GM19328 (cell line): ENCODE measurements around the gene CERS6.

ENCODE experiments used
- ATAC-seq: cut with Tn5 transposase; IDR thresholded peaks from one replicate; pipeline ENCODE4 v1.9.1; 2021; ENCODE audit warnings: mild to moderate bottlenecking, moderate library complexity; ENCODE audit not compliant: unreplicated experiment

The CERS6 gene

DNA sequence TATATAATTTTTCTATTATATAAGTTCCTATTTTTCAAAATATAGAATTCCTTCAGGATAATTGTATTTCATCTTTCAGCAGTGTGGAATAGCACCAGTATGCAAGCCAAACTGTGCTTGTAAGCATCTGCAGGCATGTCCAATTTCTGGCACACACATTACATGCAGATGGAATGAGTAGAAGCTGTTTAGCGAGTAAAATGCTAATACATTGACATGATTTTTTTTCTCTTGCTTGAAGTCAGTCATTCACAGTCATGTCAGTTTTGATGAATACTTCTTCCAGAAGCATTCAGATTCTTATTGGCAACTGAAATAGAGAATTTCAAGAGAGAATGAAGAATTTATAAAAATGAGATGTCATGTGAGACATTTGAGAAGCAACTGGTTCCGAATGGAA lies 109.4 kb downstream of the CERS6 start:
- no peak for ATAC-seq

DNA sequence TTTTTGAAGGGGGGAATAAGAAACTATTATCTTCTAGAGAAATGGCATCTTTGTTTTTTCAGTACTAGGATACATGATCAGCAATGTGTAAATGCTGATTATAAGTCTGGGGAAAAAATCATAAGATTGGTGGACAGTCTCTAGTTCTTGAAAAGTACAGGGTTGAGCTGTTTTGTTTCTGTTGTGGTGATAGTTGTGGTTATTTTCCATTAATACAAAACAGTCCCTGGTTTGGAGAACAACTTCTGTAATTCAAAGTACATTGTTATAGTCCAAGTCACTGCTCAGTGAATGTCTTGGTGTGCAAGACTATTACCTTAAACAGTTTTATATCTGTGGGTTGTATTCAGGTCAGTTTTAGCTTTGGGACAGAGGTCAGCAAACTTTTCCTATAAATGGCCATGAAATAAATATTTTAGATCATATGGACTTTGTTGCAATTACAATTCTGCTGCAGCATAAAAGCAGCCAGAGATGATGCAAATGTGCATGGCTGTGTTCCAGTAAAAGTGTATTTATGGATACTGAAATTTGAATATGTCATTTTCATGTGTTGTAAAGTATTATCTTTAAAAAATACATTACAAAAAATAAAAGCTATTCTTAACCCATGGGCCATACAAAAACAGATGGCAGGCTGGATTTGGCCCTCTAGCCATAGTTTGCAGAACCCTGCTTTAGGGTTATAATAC lies 111.0 kb downstream of the CERS6 start:
- no peak for ATAC-seq

DNA sequence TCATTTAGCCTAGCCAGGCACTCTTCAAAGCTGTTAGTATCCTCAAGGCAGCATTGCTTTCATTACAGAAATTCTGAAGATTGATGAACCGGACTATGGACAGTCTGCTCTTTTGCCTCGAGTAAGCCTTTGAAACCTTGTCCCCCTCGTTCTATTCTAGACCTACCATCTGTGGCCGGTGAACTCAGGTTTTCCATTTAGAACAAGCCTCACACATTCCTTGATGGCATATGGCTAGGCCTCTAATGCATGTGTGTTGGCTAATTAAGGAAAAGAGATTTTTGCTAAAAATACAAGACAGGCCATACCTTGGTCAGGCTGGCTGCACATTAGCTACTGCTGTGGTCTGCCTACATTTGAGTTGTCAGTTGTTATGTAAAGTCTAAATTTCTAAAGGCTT lies 111.8 kb downstream of the CERS6 start:
- ATAC-seq, result no peak

DNA sequence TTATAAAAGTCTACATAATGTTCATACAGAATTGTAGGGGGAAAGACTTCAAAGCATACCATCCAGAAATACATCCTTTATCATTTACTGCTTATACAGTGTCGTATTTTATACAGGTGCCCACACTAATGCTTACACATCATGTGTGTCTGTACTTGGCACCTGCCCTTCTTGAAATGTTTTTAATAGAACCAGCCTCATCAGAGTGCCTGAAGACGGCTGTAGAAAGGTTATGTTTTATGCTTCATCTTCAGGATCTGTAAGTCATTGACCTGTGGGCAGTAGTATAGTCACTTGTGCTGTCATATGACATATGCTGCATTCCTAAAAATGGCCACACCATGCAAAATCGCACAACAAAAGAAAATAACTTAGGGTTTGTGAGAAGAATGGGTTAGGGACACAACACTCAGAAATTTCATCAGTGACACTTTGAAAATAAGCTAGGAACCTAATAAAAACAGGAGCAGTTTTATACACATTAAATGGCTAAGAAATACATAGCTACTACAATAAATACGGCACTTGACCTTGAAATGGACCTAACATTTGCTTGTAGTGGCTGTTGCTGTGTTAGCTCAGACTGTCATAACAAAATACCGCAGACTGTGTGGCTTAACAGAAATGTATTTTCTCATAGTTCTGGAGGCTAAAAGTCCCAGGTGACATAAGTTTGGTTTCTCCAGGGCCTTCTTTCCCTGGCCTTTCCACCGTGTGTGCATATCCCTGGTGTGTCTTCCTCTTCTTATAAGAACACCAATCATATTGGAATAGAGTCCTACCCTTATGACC lies 112.6 kb downstream of the CERS6 start:
- no peak for ATAC-seq

DNA sequence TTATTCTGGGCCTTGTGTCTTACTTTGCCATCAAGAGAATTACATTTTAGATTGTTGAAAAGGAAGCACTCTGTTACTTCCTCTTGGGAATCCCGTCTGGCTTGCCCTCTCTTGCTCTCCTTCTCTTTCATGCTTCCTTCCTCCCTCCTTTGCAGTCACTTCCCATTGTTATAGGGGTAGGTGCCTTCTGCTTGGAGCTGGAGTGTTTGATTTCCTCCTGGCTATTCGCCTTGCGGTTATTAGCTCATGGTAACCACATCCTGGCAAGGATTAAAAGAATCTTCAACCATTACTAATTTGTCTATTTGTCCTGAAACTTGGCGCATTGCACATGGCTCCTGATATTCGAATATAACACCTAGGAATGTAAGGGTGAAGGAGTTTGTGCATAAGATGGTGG lies 115.0 kb downstream of the CERS6 start:
- ATAC-seq, result no peak

DNA sequence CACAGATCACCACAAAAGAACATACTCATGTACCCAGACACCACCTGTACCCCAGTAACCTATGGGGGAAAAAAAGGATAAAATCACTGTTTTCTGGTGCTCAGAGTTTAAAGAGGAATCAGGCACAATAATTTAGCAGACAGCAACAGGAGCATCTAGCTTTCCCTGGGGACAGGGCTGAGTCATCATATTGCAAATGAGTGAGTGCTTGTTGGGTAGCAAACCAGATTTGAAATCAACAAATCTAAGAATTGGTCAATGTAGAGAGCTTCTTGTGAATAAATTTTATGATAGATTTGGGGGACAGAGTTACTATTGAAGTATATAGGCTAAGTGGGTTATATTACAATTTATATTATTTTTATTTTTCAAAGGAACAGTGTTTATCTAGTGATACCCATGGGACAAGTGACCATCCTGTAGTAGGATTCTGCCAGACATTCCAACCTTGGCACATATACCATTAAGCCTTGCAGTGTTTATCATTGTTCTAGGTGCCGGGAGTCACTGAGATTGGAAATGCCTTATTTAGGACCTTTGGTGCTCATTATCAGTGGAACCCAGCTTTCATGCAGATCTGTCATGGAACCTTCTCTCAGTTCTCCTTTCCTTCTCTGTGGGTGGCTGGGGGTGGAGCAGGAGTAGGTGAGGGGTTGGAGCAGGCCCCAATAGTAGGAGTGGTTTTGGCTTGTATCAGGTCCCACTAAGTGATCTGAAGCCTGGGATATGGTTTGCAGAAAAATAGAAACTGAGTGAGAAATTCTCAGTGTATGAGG lies 117.2 kb downstream of the CERS6 start:
- ATAC-seq, result no peak

DNA sequence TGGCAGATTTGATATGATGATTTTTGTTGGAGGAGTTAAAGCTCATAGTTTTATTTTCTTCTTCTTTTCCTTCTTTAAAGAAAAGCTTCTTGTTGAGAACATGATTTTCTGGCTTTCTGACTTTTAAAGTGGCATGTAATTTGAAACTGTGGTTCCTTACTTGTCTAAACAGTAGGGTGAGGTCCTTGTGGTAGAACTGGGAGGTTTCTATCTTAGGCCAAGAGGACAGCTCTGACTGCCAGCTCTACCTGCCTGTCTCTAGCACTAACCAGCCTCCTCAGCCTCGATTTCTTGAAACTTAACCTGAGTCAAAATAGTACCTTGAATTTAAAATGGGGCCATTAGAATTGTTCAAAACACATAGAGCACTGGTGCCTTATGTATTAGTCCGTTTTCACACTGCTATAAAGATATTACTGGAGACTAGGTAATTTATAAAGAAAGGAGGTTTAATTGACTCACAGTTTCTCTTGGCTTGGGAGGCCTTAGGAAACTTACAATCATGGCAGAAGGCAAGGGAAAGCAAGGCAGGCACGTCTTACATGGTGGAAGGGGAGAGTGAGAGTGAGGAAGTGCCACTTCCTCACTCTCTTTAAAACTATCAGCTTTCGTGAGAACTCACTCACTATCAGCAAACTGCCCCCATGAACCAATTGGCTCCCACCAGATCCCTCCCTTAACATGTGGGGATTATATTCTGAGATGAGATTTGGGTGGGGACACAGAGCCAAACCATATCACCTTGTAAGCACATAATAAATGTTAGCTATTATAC lies 119.0 kb downstream of the CERS6 start:
- no peak for ATAC-seq

DNA sequence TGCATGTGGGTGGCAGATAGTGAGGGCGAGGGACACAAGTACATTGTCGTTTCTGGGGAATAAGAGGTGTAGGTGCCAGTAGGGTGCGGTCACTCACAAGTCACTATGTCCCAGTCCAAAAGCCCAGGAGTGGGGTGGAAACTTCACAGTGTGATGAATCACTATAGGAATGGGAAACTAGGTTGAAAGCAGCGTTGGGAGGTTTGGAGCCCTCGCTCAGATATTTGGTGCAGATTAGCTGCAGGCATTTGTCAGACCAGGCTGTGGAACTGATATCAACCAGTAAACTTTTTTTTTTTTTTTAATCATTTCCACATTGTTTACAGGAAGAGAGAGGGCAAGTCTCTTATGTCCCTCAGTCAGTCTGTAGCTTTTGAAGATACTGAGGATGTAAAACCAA lies 121.8 kb downstream of the CERS6 start:
- ATAC-seq, result no peak

DNA sequence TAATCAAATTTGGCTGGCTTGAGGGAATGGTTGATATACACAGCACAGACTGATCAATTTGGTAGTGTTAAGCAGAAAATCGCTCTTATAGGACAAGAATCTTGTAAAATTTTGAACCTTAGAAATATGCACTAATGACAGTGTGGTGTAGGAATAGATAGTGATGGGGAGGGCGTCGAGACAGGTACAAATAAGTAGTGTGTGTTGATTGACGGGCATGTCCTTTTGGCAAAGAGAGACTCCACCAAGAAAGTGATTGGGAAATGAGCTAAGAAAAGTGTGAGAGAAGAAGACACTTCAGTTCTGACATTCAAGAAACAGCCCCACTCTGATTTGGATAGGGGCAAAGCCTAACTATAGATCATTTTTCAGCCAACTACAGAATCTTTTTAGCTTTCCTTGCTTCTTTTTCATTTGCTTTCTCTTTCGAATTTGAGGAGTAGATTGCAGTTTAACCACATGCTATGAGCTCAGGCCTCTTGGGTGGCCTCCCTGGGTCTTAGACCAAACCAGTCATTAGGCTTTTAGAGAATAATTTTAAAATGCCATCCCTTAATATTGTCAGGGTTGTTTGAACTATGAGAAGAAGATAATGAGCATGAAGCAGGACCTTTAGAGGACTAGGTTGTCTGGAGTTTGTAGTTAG lies 127.1 kb downstream of the CERS6 start:
- no peak for ATAC-seq

DNA sequence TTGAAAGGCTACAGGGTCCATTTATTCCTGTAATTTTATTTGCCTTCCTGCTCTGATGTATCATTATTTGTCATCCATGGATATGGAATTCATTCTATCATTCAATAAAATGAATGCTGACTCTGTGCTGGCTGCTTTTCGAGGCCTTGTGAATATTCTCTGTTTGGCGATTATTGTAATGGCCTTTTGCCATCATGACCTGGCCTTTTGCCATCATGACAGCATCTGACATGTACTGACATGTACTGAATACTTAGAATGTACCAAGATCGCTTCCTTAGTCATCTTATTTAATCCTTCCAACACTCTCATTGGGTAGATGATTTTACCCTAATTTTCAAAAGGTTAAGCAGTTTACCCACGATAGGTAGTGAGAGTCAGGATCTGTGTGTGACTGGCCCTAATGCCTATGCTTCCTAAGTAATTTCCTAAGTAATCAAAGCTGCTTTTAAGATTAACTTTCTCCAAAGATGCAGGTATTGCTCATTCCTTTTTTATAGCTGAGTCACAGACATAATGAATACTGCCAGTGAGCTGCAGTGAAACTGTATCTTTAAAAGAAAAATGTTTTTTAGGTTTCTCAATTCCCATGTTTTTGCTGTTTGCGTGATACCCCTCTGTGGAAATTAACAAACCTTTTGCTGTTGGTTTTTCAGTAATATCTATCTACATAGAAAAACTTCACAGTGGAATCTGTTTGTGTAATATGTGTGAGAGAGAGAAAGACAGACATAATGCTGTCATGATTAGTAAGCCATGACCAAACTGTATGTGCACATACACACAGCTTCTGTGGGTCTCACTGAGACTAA lies 127.8 kb downstream of the CERS6 start:
- no peak for ATAC-seq

DNA sequence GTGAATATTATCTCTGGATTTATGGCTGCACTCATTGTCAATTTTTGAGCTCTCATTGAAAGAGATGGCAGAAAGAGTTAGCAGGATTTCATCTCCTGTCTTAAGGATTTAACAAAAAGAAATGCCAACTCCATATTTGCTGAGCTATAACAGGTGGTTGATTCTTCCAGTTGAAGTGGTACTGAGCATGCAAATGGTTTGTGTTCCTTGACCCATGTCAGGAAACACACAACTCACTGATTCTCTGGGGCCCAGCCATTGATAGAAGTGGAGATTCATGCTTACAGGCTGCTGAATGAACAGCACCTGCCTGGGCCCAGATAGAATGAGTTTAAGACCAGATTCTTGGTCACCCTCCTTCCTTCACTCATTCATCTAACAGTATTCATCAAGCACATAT lies 128.8 kb downstream of the CERS6 start:
- no peak for ATAC-seq

DNA sequence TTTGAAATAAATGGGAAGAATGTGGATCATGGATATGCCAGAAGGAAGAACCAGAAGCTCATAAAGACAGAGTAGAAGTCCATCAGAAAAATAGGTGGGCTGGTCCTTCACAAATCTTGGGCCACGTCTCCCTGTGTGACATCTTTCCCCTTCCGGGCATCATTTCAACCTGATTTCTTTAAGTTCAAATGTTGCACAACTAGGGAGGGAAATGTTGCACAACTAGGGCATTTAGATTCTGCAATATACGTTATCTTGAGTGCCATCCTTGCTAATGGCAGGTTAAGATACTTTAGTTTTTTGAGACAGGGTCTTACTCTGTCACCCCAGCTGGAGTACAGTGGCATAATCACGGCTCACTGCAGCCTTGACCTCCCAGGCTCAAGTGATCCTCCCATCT lies 129.6 kb downstream of the CERS6 start:
- no peak for ATAC-seq

DNA sequence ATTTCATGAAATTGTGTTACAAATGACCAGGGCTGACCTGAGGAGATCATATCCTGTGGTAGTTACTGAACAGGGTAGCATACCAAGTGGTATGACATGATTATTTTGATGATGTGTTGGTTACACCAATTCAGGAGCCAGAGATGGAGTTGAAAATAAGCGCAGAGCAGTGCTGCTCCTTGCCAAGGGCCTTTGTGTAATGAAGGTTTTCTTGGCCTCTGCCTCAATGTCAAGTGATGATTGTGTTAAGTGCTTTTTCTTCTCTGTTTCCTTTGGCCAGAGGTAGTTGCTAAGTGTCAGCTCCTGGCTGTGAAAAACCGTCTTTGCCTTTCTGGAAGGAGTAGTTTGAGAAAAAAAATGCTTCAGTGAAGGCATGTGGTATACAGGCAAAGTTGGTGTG lies 131.2 kb downstream of the CERS6 start:
- ATAC-seq, result no peak

DNA sequence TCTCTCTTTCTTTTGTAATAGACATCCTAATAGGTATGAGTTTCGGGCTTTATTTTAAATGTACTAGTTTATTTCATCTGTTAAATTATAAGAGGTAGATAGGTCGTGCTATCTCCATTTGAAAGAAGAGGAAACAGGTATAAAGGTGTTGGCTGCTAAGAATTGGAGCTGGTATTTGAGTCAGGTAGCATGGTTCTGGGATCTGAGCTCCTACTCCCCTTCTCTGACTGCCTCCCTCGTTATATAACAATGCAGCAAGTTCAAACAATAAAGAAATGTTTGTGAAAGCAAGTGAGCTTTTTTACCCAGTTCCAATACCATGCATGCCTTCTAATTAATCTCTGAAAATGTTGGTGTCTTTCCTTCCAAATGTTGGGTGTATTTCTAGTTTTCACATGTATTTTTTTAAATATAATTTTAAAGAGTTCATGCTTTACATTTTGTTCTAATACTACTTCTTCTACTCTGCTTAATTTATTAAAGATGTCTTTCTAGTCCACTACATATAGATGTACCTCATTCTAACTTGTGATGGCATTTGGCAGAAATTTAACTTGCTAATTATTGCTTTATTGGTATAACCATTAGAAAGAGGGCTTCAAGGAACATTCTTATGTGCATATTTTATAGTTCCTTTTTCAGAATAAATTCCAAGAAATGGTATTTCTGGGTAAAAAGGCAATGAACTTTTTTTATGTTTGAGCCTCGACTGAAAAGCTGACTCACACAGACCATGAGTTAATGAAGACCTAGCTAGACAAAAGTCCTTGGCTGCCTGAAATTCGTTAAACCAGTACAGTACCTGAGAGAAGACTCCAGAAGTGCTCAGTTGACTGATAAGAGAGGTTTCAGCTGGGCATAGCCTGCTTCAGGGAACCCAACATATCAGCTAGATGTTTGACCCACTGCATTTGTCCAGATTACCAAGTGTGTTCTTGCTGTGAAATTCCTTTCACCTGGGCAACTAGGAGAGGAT lies 133.5 kb downstream of the CERS6 start:
- no peak for ATAC-seq

DNA sequence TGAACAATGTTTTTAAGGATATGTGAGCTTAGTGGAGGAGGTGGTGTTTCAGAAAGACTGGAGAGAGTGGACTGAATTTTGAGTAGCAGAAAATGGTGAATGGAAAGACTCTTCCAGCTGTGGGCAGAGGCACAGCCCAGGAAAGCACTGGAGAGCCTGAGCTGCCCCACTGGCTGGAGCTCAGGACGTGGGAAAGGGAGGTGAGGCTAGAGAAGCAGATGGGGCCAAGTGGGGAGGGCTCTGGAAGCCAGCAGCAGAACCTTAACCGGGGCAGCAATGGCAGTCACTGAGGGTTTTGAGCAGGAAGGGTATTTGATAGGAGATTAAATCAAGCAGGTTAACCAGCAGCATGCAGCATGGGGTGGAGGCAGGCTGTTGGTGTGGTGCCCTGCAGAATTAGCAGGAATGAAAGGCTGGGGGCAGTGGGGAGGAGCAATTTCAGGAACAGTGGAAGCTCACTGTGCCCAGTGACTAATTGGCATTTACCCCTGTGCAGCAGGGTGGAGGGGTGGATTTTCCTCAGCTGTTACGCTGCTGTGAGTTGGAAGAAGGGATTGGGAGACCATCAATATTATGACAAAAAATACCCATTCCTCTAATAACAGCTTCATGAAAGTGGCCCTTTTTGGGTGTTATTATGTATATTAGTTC lies 136.2 kb downstream of the CERS6 start:
- no peak for ATAC-seq

DNA sequence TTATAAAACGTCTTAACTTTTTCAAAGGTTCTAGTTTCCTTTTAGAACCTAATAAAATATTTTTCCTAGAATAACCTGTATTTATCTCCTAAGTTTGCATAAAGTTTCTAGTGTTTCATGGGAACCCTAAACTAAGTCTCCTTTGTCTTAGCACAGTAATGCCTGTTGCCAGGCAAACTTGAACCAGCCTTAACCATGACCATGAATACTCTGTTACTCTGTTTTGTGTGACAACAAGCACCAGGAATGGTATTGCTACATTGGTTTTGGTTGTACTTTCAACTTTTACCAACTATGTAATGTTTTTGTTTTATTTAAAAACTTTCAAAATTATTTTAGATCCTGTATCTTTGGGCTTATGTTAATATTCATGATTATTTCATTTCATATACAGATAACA lies 137.6 kb downstream of the CERS6 start:
- ATAC-seq, result no peak

DNA sequence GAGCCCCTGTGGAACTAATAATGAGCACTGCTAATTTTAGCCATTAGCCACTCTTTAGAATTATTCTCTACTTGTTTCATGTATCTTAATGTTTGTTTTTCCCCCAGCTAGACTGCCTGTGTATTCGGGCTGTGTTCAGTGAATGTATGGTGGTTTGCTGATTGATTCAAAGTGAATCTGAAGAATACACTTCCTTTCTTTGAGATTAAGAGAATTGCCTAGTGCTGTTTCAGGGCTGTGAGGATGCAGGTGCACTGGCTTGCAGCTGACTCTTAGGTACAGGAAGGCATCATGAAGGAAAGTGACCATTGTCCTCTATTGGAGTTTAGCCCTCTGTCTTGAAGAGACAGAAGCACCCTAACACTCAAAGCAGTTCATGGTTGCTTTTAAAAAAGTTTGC lies 138.7 kb downstream of the CERS6 start:
- ATAC-seq, result peak; percentile 82
